Liver (tissue), 3 donors: Measurements from ENCODE around the gene CDH23.

Experiments used
- CTCF ChIP-seq: fragments of 150-350 bp; IDR thresholded peaks from 2 replicates; pipeline ENCODE4 v1.5.1; 2017; ENCODE audit warnings: improper control_type of control experiment, low read depth, low read length; ENCODE audit not compliant: missing input control
- GABPA ChIP-seq, 2 donors: IDR thresholded peaks in 1 of 2; conservative IDR thresholded peaks in 1 of 2; 2 replicates each; pipeline ENCODE4 v1.6.1; 2016; ENCODE audit warnings: antibody characterized with exemption in 2 of 2, mild to moderate bottlenecking in 1 of 2, moderate library complexity in 1 of 2
- JUND ChIP-seq, 2 donors: IDR thresholded peaks; 2 replicates each; pipeline ENCODE4 v1.6.1; 2016; ENCODE audit warnings: antibody characterized with exemption in 2 of 2
- RAD21 ChIP-seq, 2 donors: IDR thresholded peaks; 2 replicates each; pipeline ENCODE4 v1.6.1; 2016; ENCODE audit warnings: antibody characterized with exemption in 2 of 2, mild to moderate bottlenecking in 2 of 2
- RXRA ChIP-seq, 2 donors: IDR thresholded peaks; 2 replicates each; pipeline ENCODE4 v1.6.1; 2017 to 2018; ENCODE audit warnings: antibody characterized with exemption in 2 of 2, mild to moderate bottlenecking in 1 of 2
- TAF1 ChIP-seq: conservative IDR thresholded peaks from 2 replicates; pipeline ENCODE4 v1.6.1; 2016; ENCODE audit warnings: antibody characterized with exemption, mild to moderate bottlenecking
- YY1 ChIP-seq: IDR thresholded peaks from 2 replicates; pipeline ENCODE4 v1.6.1; 2016; ENCODE audit warnings: antibody characterized with exemption, mild to moderate bottlenecking
- TF ChIP-seq, protein P1 (sequence below): IDR thresholded peaks from 2 replicates; pipeline ENCODE4 v1.6.1; 2016; ENCODE audit warnings: antibody characterized with exemption
- donor health status: healthy.
- donor health status: healthy.

- TF ChIP-seq GABPA (IDR thresholded peaks at IDR 0.05 in 1 of 2, conservative IDR thresholded peaks at IDR 0.05 in 1 of 2) (no peak), CTCF (no peak), TAF1 (no peak), RAD21 (IDR thresholded peaks at IDR 0.05) (no peak), YY1 (no peak), RXRA (IDR thresholded peaks at IDR 0.05) (no peak), JUND (IDR thresholded peaks at IDR 0.05) (no peak)
- TF ChIP-seq, protein P1, sequence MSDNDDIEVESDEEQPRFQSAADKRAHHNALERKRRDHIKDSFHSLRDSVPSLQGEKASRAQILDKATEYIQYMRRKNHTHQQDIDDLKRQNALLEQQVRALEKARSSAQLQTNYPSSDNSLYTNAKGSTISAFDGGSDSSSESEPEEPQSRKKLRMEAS: no peak
Observed at GRCh38 chr10:71367271-71367670, 29.4 kb upstream of the CDH23 start.
